GM19240 (cell line): Measurements from ENCODE around the gene PID1.

Experiments
- DNase-seq: peaks from one replicate; pipeline ENCODE4 v3.0.0; 2011; ENCODE audit warnings: low spot score; ENCODE audit not compliant: insufficient read length

PID1 gene

GRCh38 chr2:229261599-229261998 lies 9.5 kb downstream of the PID1 start:
- DNase-seq = no peak

- DNase-seq = no peak
Measured at GRCh38 chr2:229261076-229261475, 10.0 kb downstream of the PID1 start.

GRCh38 chr2:229257985-229258384 lies 13.1 kb downstream of the PID1 start:
- DNase-seq = no peak

GRCh38 chr2:229256376-229256775 lies 14.7 kb downstream of the PID1 start:
- DNase-seq = no peak

DNA sequence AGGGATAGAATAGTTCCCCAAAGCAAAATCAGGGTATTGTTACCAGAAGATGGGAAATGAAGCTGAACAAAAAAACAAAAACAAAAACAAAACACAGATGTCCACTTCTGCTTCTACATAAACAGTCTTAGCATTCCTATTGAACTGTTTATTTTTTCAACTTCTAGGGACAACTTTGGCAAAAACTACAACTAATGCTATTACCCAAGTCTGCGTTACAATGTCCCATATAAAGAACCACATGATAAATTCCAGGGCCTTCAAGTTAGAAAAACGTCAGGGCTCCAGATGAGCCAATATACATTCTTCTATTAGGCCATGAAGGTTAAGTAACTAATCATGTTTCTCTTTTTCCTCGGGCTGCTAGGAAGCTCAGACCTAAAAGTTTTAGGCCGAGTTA lies 16.9 kb downstream of the PID1 start:
- no peak for DNase-seq

- no peak for DNase-seq
Measured at GRCh38 chr2:229252996-229253395, 18.1 kb downstream of the PID1 start.

GRCh38 chr2:229252280-229252679 lies 18.8 kb downstream of the PID1 start:
- no peak for DNase-seq

DNA sequence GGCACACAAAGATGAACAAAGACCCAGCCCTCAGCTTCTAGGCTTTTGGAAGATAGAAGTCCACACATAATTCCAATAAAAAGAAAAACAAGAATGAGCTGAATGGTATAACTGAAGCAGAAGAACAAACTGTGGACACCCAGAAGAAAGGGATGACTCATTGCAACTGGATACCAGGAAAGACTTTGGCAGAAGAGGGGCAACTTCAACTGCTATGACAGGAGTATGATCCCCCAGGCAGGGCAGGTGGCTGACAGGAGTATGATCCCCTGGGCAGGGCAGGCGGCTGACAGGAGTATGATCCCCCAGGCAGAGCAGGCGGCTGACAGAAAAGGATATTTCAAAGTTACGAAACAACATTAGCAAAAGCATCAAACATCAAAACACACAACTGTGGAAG lies 21.6 kb downstream of the PID1 start:
- no peak for DNase-seq

GRCh38 chr2:229246334-229246733 lies 24.8 kb downstream of the PID1 start:
- no peak for DNase-seq

DNA sequence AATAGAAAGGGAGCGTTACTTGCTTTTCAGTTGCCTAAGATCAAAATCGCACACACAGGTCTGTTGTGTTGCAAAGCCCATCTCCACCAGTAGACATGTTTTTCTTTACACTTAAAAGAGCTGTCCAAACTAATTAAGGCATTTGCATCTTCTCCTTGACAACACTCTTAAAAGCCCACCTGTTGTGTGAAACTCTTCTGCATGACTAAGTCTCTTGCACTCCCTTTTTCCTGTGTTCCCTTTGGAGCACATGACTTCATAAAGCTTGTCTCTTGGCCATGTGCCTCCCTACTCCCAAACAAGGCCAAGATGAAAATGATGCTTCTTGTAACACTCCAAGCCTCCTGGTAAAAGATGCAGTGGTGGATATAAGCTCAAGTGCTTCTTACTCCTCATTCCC lies 26.1 kb downstream of the PID1 start:
- DNase-seq = no peak

- DNase-seq = no peak
Measured at GRCh38 chr2:229243890-229244560, 27.1 kb downstream of the PID1 start.

GRCh38 chr2:229240984-229241491 lies 30.0 kb downstream of the PID1 start:
- DNase-seq = no peak

GRCh38 chr2:229239021-229239420 lies 32.1 kb downstream of the PID1 start:
- DNase-seq = no peak

DNA sequence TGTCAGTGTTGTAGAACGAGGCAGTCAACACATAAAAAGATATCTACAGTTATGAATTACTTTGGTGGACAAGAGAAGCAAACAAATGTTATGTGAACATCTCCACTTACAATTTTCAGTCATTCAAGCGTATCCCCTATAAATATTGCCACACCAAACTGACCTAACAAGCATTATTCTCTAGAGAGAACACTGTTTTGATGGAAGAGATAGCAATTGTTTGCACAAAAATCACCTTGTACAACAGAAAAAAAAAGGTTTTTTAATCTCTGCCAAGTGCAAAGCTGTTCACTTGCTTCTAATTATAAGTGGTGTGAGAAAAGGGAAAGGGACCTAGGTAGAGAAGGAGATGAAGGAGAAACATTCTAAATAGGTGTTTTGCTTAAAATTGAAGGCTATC lies 33.8 kb downstream of the PID1 start:
- DNase-seq = no peak

- DNase-seq = no peak
Measured at GRCh38 chr2:229235131-229235914, 35.8 kb downstream of the PID1 start.

DNA sequence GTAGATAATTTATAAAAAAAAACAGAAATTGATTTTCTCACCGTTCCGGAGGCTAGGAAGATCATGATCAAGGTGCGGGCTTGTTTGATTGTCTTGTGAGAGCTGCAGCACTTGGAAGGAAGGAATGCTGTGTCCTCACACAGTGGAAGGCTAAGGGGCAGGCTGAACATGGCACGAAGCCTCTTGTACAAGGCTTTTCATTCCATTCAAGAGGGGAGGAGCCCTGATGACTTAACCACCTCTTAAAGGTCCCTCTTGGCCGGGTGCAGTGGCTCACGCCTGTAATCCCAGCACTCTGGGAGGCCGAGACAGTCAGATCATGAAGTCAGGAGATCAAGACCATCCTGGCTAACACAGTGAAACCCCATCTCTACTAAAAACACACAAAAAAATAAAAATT lies 39.2 kb downstream of the PID1 start:
- DNase-seq = no peak

- DNase-seq = no peak
Measured at GRCh38 chr2:229231328-229231868, 39.7 kb downstream of the PID1 start.

GRCh38 chr2:229230911-229231310 lies 40.2 kb downstream of the PID1 start:
- no peak for DNase-seq

DNA sequence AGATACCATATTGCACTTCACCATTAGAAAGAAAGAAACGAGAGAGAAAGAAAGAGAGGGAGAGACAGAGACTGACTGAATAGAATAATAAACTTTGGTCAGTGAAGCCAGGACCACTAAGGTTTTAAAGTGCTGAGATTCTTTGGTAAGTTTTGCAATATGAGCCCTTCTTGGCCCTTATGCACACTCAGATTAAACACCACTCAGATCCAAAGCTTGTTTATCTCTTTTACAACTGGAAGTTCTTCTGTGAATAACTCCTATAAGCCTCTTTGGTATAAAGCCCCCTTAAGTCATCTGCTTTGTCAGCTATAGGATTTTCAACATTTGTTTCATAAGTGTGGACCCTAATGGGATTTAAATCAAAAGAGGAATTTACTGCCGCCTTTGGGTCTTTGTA lies 40.8 kb downstream of the PID1 start:
- DNase-seq = no peak

DNA sequence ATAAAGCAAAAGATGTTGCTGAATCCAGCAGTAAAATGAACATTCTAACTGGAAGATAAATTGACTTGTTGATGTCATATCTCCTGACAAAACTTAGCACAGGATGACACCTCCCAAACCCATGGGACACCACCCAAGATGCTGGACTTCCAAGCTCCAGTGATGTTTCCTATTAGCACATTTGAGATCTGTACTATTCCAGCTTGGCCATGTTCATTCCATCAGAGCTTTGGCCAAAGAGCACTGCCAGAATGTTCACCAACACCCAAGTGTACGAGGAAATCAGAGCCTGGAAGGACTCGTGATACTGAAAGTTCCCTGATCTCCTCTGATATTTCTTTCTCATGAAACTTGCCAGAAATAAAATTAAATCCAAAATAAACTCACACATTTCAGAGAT lies 44.7 kb downstream of the PID1 start:
- DNase-seq = no peak

DNA sequence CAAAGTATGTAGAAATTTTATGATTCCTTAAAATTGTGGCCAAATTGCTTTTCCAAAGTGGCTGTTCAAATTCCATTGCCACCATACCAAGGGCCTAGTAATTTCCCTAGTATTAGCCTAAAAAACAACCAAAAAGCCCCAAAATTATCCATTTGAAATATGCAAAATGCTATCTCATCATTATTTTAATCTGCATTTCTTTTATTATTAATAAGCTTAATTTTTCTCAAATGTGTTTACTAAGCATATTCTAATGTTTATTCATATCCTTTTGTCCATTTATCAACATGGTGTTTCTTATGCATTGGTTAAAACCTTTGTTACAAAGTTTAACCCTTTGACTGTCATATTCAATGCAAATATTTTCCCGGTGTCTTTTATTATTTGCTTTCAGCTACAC lies 48.0 kb downstream of the PID1 start:
- DNase-seq = no peak

GRCh38 chr2:229221641-229222040 lies 49.4 kb downstream of the PID1 start:
- DNase-seq = no peak

DNA sequence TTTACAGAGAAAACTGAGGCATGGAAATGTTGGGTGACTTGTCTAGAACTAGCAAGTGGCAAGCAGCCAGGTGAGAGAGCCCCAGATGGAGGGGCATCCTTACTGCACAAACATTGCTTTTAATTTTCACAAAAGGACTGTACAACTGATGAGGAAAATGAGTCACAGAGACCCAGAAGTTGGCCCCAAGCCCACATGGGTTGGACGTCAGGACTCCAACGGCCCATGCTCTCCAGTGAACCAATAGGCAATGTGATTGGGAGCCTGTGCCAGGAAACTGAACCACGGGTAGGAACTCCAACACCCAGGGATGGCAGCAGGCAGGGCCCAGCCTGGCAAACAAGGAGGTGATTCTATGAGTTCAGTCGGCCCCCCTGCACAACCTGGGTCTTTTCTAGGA lies 50.8 kb downstream of the PID1 start:
- no peak for DNase-seq
